GM23338 (cell line): ENCODE data around the gene ID2. TPM values are rescaled to one million over a fixed set of nuclear protein-coding genes. Genes with fewer than 3 reads are reported as not detected.

ENCODE experiments used
- ATAC-seq: fragments of 200-7000 bp; cut with Tn5 transposase; 3 replicates; pipeline ENCODE4 v1.9.1; 2020
- DNase-seq: peaks from one replicate; pipeline ENCODE4 v3.0.0-alpha.2; 2015; ENCODE audit warnings: low spot score
- H2AFZ ChIP-seq: fragments of 200-600 bp; sonication (generic); 2 replicates; pipeline ENCODE4 v1.8.0; 2016; ENCODE audit warnings: antibody characterized with exemption, mild to moderate bottlenecking, moderate library complexity
- H3F3A ChIP-seq: fragments of 200-600 bp; sonication (generic); replicated peaks from 2 replicates; pipeline ENCODE4 v1.8.0; 2017; ENCODE audit warnings: antibody characterized with exemption, mixed run types, low read depth
- H3K27ac ChIP-seq: fragments of 200-600 bp; sonication (generic); 2 replicates; pipeline ENCODE4 v1.6.1; 2016; ENCODE audit warnings: low read depth
- H3K27me3 ChIP-seq: fragments of 200-600 bp; sonication (generic); 2 replicates; pipeline ENCODE4 v1.8.0; 2016; ENCODE audit warnings: mild to moderate bottlenecking, mixed run types, moderate library complexity; ENCODE audit not compliant: insufficient read depth
- H3K36me3 ChIP-seq: fragments of 200-600 bp; sonication (generic); 2 replicates; pipeline ENCODE4 v1.8.0; 2016; ENCODE audit warnings: mild to moderate bottlenecking; ENCODE audit not compliant: insufficient read depth
- H3K4me1 ChIP-seq: fragments of 200-600 bp; sonication (generic); 2 replicates; pipeline ENCODE4 v1.8.0; 2016; ENCODE audit warnings: mild to moderate bottlenecking, moderate library complexity; ENCODE audit not compliant: insufficient read depth
- H3K4me2 ChIP-seq: fragments of 200-600 bp; sonication (generic); 2 replicates; pipeline ENCODE4 v1.7.1; 2017; ENCODE audit warnings: mixed run types
- H3K4me3 ChIP-seq: fragments of 200-600 bp; sonication (generic); 2 replicates; pipeline ENCODE4 v1.6.1; 2016; ENCODE audit warnings: mixed run types
- H3K79me2 ChIP-seq: fragments of 200-600 bp; sonication (generic); replicated peaks from 2 replicates; pipeline ENCODE4 v1.8.0; 2017; ENCODE audit warnings: mild to moderate bottlenecking; ENCODE audit not compliant: insufficient read depth
- H3K9me2 ChIP-seq: fragments of 200-600 bp; sonication (generic); 2 replicates; pipeline ENCODE4 v1.8.0; 2017; ENCODE audit not compliant: insufficient read depth
- H4K20me1 ChIP-seq: fragments of 200-600 bp; sonication (generic); replicated peaks from 2 replicates; pipeline ENCODE4 v1.8.0; 2017; ENCODE audit warnings: mild to moderate bottlenecking; ENCODE audit not compliant: insufficient read depth
- H3K27ac Mint-ChIP-seq: 2 replicates; pipeline ENCODE4 v1.8.0; 2020; ENCODE audit warnings: inconsistent platforms, mild to moderate bottlenecking, moderate library complexity, mixed read lengths
- H3K27me3 Mint-ChIP-seq: 3 replicates; pipeline ENCODE4 v1.8.0; 2022; ENCODE audit warnings: low read depth, mild to moderate bottlenecking, moderate library complexity, mixed read lengths, inconsistent platforms; ENCODE audit not compliant: insufficient read depth, poor library complexity
- H3K36me3 Mint-ChIP-seq: 3 replicates; pipeline ENCODE4 v1.8.0; 2021; ENCODE audit warnings: low read depth, mild to moderate bottlenecking, inconsistent platforms, moderate library complexity, mixed read lengths
- H3K4me1 Mint-ChIP-seq: 3 replicates; pipeline ENCODE4 v1.8.0; 2020; ENCODE audit warnings: mild to moderate bottlenecking, inconsistent platforms, mixed read lengths
- H3K4me3 Mint-ChIP-seq: 3 replicates; pipeline ENCODE4 v1.8.0; 2021; ENCODE audit warnings: moderate library complexity, mild to moderate bottlenecking, inconsistent platforms, mixed read lengths
- H3K9me3 Mint-ChIP-seq: 3 replicates; pipeline ENCODE4 v1.8.0; 2020; ENCODE audit warnings: moderate library complexity, mild to moderate bottlenecking, inconsistent platforms, mixed read lengths
- CREB1 ChIP-seq: fragments of 250-450 bp; sonication (Bioruptor Pico); IDR thresholded peaks from 2 replicates; pipeline ENCODE4 v1.5.0; 2020; ENCODE audit warnings: low read depth, mild to moderate bottlenecking, moderate library complexity
- EZH2 ChIP-seq: fragments of 200-600 bp; sonication (generic); IDR thresholded peaks from one replicate; pipeline ENCODE4 v1.8.0; 2017; ENCODE audit warnings: antibody characterized with exemption, mild to moderate bottlenecking, low read depth; ENCODE audit not compliant: unreplicated experiment
- EZH2phosphoT487 ChIP-seq: fragments of 200-600 bp; sonication (generic); IDR thresholded peaks from one replicate; pipeline ENCODE4 v1.8.1; 2018; ENCODE audit warnings: antibody characterized with exemption; ENCODE audit not compliant: unreplicated experiment
- JUNB ChIP-seq: IDR thresholded peaks from one replicate; pipeline ENCODE4 v1.6.1; 2016; ENCODE audit warnings: antibody characterized with exemption; ENCODE audit not compliant: unreplicated experiment
- NANOG ChIP-seq: IDR thresholded peaks from 2 replicates; pipeline ENCODE4 v1.6.1; 2016; ENCODE audit warnings: antibody characterized with exemption, borderline replicate concordance
- POLR2AphosphoS5 ChIP-seq: IDR thresholded peaks from 2 replicates; pipeline ENCODE4 v1.6.1; 2016; ENCODE audit warnings: antibody characterized with exemption, low read depth
- STAT1 ChIP-seq: IDR thresholded peaks from one replicate; pipeline ENCODE4 v1.6.1; 2016; ENCODE audit warnings: antibody characterized with exemption; ENCODE audit not compliant: unreplicated experiment
- ZNF114 ChIP-seq: fragments of 250-450 bp; sonication (Bioruptor Pico); IDR thresholded peaks from 2 replicates; pipeline ENCODE4 v1.5.0; 2020; ENCODE audit warnings: mild to moderate bottlenecking, moderate library complexity
- ZNF331 ChIP-seq: fragments of 250-450 bp; sonication (Bioruptor Pico); IDR thresholded peaks from 2 replicates; pipeline ENCODE4 v1.5.0; 2020; ENCODE audit warnings: low read depth, mild to moderate bottlenecking, moderate library complexity
- polyA plus RNA-seq: library from polyadenylated mRNA; unstranded; fragments of >200 nt; fragmentation: Nextera tagmentation; extraction: Ambion mirVana; gene quantifications from 2 replicates; pipeline ENCODE4 v1.2.1, GENCODE V29; 2016
- total RNA-seq: library from RNA; depleted of rRNA; stranded (reverse); fragments of >200 nt; shearing (Covaris generic); gene quantifications from 2 replicates; pipeline ENCODE4 v1.2.3, GENCODE V29; 2014
- TF ChIP-seq, protein P1 (sequence below): IDR thresholded peaks from one replicate; pipeline ENCODE4 v1.6.1; 2018; ENCODE audit warnings: antibody characterized with exemption; ENCODE audit not compliant: unreplicated experiment
- TF ChIP-seq, protein P2 (sequence below): IDR thresholded peaks from 2 replicates; pipeline ENCODE4 v1.6.1; 2016; ENCODE audit warnings: antibody characterized with exemption
- TF ChIP-seq, protein P3 (sequence below): fragments of 250-450 bp; sonication (Bioruptor Pico); IDR thresholded peaks from 2 replicates; pipeline ENCODE4 v1.5.0; 2020; ENCODE audit warnings: mild to moderate bottlenecking, moderate library complexity
- TF ChIP-seq, protein P4 (sequence below), 2 experiments: fragments of 200-600 bp in 1 of 2; sonication (generic) in 1 of 2; conservative IDR thresholded peaks; 2 replicates each; pipeline versions ENCODE4 v1.5.1 to v1.6.1; 2016 to 2017; ENCODE audit warnings: antibody characterized with exemption in 2 of 2, low read depth in 2 of 2, mild to moderate bottlenecking in 2 of 2, moderate library complexity in 1 of 2

Gene ID2
- total and polyA plus RNA-seq, 2 experiments from 2014 or later = 87.0 to 110 TPM

DNA sequence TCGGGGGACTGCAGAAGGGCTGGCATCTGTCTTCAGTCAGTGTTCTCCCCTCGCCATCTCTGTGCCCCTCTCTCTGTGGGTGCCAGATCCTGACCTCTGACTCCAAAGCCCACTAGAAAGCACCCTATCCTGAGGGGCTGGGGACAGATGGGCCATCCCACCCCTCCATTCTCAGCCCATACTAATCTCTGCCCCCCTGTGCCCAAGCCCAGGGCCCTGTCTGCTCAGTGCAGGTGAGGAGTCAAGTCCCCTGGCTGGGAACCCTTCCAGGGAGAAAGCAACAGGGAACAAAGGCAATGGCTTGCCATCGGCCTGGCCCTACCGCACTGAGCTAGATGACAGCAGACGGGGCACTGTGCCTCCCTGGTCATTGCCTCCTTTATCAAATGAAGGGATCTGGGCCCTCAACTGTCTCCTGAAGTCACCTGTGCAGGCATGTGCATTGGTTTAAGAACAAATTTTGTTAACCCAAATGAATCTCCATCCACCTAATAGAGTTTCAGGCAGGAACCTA lies 42.7 kb upstream of the ID2 start:
- Histone ChIP-seq H3K27me3 (peaks cover 10% of the 10 kb centered on the region; the same call in 1 of the 2 replicates), H4K20me1 (no peaks in the 10 kb centered on the region), H3K4me2 (no peak overlapping the region), H2AFZ (no peak overlapping the region), H3K4me3 (no peak overlapping the region), H3K27ac (no peak overlapping the region), H3K79me2 (no peaks in the 10 kb centered on the region), H3K9me2 (peaks cover 4% of the 10 kb centered on the region; the same call in 1 of the 2 replicates), H3F3A (no peaks in the 10 kb centered on the region), H3K36me3 (no peaks in the 10 kb centered on the region), H3K4me1 (peaks cover 52% of the 10 kb centered on the region)
- ATAC-seq = no peak
- H3K36me3 Mint-ChIP-seq = no peaks in the 10 kb centered on the region; the same call in 2 of the 3 replicates
- TF ChIP-seq JUNB = no peak
- TF ChIP-seq, protein P1, sequence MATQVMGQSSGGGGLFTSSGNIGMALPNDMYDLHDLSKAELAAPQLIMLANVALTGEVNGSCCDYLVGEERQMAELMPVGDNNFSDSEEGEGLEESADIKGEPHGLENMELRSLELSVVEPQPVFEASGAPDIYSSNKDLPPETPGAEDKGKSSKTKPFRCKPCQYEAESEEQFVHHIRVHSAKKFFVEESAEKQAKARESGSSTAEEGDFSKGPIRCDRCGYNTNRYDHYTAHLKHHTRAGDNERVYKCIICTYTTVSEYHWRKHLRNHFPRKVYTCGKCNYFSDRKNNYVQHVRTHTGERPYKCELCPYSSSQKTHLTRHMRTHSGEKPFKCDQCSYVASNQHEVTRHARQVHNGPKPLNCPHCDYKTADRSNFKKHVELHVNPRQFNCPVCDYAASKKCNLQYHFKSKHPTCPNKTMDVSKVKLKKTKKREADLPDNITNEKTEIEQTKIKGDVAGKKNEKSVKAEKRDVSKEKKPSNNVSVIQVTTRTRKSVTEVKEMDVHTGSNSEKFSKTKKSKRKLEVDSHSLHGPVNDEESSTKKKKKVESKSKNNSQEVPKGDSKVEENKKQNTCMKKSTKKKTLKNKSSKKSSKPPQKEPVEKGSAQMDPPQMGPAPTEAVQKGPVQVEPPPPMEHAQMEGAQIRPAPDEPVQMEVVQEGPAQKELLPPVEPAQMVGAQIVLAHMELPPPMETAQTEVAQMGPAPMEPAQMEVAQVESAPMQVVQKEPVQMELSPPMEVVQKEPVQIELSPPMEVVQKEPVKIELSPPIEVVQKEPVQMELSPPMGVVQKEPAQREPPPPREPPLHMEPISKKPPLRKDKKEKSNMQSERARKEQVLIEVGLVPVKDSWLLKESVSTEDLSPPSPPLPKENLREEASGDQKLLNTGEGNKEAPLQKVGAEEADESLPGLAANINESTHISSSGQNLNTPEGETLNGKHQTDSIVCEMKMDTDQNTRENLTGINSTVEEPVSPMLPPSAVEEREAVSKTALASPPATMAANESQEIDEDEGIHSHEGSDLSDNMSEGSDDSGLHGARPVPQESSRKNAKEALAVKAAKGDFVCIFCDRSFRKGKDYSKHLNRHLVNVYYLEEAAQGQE = no peak
- no peak for TF ChIP-seq EZH2
- TF ChIP-seq, protein P2, sequence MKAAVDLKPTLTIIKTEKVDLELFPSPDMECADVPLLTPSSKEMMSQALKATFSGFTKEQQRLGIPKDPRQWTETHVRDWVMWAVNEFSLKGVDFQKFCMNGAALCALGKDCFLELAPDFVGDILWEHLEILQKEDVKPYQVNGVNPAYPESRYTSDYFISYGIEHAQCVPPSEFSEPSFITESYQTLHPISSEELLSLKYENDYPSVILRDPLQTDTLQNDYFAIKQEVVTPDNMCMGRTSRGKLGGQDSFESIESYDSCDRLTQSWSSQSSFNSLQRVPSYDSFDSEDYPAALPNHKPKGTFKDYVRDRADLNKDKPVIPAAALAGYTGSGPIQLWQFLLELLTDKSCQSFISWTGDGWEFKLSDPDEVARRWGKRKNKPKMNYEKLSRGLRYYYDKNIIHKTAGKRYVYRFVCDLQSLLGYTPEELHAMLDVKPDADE = no peak
- no peak for TF ChIP-seq EZH2phosphoT487
- TF ChIP-seq, protein P3, sequence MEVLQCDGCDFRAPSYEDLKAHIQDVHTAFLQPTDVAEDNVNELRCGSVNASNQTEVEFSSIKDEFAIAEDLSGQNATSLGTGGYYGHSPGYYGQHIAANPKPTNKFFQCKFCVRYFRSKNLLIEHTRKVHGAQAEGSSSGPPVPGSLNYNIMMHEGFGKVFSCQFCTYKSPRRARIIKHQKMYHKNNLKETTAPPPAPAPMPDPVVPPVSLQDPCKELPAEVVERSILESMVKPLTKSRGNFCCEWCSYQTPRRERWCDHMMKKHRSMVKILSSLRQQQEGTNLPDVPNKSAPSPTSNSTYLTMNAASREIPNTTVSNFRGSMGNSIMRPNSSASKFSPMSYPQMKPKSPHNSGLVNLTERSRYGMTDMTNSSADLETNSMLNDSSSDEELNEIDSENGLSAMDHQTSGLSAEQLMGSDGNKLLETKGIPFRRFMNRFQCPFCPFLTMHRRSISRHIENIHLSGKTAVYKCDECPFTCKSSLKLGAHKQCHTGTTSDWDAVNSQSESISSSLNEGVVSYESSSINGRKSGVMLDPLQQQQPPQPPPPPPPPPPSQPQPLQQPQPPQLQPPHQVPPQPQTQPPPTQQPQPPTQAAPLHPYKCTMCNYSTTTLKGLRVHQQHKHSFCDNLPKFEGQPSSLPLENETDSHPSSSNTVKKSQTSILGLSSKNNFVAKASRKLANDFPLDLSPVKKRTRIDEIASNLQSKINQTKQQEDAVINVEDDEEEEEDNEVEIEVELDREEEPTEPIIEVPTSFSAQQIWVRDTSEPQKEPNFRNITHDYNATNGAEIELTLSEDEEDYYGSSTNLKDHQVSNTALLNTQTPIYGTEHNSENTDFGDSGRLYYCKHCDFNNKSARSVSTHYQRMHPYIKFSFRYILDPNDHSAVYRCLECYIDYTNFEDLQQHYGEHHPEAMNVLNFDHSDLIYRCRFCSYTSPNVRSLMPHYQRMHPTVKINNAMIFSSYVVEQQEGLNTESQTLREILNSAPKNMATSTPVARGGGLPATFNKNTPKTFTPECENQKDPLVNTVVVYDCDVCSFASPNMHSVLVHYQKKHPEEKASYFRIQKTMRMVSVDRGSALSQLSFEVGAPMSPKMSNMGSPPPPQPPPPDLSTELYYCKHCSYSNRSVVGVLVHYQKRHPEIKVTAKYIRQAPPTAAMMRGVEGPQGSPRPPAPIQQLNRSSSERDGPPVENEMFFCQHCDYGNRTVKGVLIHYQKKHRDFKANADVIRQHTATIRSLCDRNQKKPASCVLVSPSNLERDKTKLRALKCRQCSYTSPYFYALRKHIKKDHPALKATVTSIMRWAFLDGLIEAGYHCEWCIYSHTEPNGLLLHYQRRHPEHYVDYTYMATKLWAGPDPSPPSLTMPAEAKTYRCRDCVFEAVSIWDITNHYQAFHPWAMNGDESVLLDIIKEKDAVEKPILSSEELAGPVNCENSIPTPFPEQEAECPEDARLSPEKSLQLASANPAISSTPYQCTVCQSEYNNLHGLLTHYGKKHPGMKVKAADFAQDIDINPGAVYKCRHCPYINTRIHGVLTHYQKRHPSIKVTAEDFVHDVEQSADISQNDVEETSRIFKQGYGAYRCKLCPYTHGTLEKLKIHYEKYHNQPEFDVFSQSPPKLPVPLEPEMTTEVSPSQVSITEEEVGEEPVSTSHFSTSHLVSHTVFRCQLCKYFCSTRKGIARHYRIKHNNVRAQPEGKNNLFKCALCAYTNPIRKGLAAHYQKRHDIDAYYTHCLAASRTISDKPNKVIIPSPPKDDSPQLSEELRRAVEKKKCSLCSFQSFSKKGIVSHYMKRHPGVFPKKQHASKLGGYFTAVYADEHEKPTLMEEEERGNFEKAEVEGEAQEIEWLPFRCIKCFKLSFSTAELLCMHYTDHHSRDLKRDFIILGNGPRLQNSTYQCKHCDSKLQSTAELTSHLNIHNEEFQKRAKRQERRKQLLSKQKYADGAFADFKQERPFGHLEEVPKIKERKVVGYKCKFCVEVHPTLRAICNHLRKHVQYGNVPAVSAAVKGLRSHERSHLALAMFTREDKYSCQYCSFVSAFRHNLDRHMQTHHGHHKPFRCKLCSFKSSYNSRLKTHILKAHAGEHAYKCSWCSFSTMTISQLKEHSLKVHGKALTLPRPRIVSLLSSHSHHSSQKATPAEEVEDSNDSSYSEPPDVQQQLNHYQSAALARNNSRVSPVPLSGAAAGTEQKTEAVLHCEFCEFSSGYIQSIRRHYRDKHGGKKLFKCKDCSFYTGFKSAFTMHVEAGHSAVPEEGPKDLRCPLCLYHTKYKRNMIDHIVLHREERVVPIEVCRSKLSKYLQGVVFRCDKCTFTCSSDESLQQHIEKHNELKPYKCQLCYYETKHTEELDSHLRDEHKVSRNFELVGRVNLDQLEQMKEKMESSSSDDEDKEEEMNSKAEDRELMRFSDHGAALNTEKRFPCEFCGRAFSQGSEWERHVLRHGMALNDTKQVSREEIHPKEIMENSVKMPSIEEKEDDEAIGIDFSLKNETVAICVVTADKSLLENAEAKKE = no peak
- no peak for TF ChIP-seq CREB1 (CRISPR knock-in tag)
- TF ChIP-seq ZNF331 (CRISPR knock-in tag) = no peak
- TF ChIP-seq STAT1 = no peak
- TF ChIP-seq NANOG = no peak
- TF ChIP-seq, protein P4, sequence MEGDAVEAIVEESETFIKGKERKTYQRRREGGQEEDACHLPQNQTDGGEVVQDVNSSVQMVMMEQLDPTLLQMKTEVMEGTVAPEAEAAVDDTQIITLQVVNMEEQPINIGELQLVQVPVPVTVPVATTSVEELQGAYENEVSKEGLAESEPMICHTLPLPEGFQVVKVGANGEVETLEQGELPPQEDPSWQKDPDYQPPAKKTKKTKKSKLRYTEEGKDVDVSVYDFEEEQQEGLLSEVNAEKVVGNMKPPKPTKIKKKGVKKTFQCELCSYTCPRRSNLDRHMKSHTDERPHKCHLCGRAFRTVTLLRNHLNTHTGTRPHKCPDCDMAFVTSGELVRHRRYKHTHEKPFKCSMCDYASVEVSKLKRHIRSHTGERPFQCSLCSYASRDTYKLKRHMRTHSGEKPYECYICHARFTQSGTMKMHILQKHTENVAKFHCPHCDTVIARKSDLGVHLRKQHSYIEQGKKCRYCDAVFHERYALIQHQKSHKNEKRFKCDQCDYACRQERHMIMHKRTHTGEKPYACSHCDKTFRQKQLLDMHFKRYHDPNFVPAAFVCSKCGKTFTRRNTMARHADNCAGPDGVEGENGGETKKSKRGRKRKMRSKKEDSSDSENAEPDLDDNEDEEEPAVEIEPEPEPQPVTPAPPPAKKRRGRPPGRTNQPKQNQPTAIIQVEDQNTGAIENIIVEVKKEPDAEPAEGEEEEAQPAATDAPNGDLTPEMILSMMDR (conservative IDR thresholded peaks at IDR 0.05; ENCODE audit: low read depth in 2 of 2) = no peak
- no peak for TF ChIP-seq POLR2AphosphoS5
- TF ChIP-seq ZNF114 (CRISPR knock-in tag) = no peak
- no peak overlapping the region for H3K4me3 Mint-ChIP-seq
- H3K9me3 Mint-ChIP-seq = no peaks in the 10 kb centered on the region
- peaks cover 23% of the 10 kb centered on the region for H3K27me3 Mint-ChIP-seq
- peaks cover 51% of the 10 kb centered on the region for H3K4me1 Mint-ChIP-seq
- DNase-seq = no peak
- H3K27ac Mint-ChIP-seq = no peak overlapping the region
